GM23338 (cell line): Measurements from ENCODE around the gene TMEM51.

Experiments used
- POLR2AphosphoS5 ChIP-seq: IDR thresholded peaks from 2 replicates; pipeline ENCODE4 v1.6.1; 2016; ENCODE audit warnings: antibody characterized with exemption, low read depth
- TF ChIP-seq, protein P1 (sequence below), 2 experiments: fragments of 200-600 bp in 1 of 2; sonication (generic) in 1 of 2; conservative IDR thresholded peaks; 2 replicates each; pipeline versions ENCODE4 v1.5.1 to v1.6.1; 2016 to 2017; ENCODE audit warnings: antibody characterized with exemption in 2 of 2, low read depth in 2 of 2, mild to moderate bottlenecking in 2 of 2, moderate library complexity in 1 of 2

DNA sequence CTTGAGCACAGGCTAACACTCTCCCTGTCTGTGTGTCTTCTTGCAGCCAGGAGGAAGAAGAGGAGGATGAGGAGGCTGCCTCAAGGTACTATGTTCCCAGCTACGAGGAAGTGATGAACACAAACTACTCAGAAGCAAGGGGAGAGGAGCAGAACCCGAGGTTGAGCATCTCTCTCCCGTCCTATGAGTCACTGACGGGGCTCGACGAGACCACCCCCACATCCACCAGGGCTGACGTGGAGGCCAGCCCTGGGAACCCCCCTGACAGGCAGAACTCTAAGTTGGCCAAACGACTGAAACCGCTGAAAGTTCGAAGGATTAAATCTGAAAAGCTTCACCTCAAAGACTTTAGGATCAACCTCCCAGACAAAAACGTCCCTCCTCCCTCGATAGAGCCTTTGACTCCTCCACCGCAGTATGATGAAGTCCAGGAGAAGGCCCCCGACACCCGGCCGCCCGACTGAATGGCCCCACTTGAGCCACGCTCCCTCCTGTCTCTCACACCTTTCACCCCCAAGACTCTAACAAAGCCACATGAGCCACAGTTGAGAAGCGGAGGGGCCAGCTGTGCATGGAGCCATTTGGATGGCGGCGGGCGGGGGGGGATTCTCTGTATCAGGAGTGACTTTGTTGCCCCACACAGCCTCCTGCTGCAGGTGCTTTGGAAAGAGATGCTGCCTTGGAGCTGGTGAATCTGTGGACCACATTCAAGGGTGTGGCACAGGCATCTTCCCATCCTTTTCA, 65.9 kb downstream of the TMEM51 start:
- TF ChIP-seq, protein P1, sequence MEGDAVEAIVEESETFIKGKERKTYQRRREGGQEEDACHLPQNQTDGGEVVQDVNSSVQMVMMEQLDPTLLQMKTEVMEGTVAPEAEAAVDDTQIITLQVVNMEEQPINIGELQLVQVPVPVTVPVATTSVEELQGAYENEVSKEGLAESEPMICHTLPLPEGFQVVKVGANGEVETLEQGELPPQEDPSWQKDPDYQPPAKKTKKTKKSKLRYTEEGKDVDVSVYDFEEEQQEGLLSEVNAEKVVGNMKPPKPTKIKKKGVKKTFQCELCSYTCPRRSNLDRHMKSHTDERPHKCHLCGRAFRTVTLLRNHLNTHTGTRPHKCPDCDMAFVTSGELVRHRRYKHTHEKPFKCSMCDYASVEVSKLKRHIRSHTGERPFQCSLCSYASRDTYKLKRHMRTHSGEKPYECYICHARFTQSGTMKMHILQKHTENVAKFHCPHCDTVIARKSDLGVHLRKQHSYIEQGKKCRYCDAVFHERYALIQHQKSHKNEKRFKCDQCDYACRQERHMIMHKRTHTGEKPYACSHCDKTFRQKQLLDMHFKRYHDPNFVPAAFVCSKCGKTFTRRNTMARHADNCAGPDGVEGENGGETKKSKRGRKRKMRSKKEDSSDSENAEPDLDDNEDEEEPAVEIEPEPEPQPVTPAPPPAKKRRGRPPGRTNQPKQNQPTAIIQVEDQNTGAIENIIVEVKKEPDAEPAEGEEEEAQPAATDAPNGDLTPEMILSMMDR (conservative IDR thresholded peaks at IDR 0.05; ENCODE audit: low read depth in 2 of 2), result no peak
- no peak for TF ChIP-seq POLR2AphosphoS5
